SK-N-DZ (cell line): ENCODE data around the gene AADACL3. TPM values are rescaled to one million over a fixed set of nuclear protein-coding genes. Genes with fewer than 3 reads are reported as not detected.
"Not testable (repeated sequence)": the region's sequence is repeated elsewhere in the genome, so short reads cannot be mapped to it uniquely, and the experiment has no call there.

Experiments used
- DNase-seq: peaks from one replicate; pipeline ENCODE4 v3.0.0-alpha.2; 2015; ENCODE audit warnings: low spot score
- polyA plus RNA-seq, 2 experiments: library from polyadenylated mRNA; depleted of rRNA; stranded (reverse); fragments of >200 nt; gene quantifications; 2 replicates each; pipeline ENCODE4 v1.2.3, GENCODE V29; 2014

AADACL3 gene
- not detected in 2 replicates for polyA plus RNA-seq (2014; cell fraction: cytosol; rRNA removed)
- polyA plus RNA-seq (2014; cell fraction: nucleus; rRNA removed): not detected in 2 replicates

GRCh38 chr1:12715896-12716437 is at the start of gene AADACL3:
AADACL3 (plus strand) TSS chr1:12716110; CDS start chr1:12716177, 67 bp downstream.
- no peak for DNase-seq

GRCh38 chr1:12666141-12666735 is 49.7 kb upstream of the AADACL3 start:
- DNase-seq: no peak

- no peak for DNase-seq
Measured at GRCh38 chr1:12669529-12670068, 46.3 kb upstream of the AADACL3 start.

- DNase-seq: no peak
Measured at GRCh38 chr1:12674358-12674757, 41.6 kb upstream of the AADACL3 start.

GRCh38 chr1:12676122-12676521 is 39.8 kb upstream of the AADACL3 start:
- not testable (repeated sequence) for DNase-seq

- no peak for DNase-seq
Measured at GRCh38 chr1:12677565-12677964, 38.3 kb upstream of the AADACL3 start.

- DNase-seq: no peak
Measured at GRCh38 chr1:12678350-12678749, 37.6 kb upstream of the AADACL3 start.

- DNase-seq: no peak
Measured at GRCh38 chr1:12678820-12679219, 37.1 kb upstream of the AADACL3 start.

GRCh38 chr1:12690156-12690555 is 25.8 kb upstream of the AADACL3 start:
- DNase-seq: no peak

- no peak for DNase-seq
Measured at GRCh38 chr1:12692967-12693782, 22.7 kb upstream of the AADACL3 start.

- DNase-seq: no peak
Measured at GRCh38 chr1:12696658-12697057, 19.3 kb upstream of the AADACL3 start.

- no peak for DNase-seq
Measured at GRCh38 chr1:12697397-12697796, 18.5 kb upstream of the AADACL3 start.

- DNase-seq: no peak
Measured at GRCh38 chr1:12703821-12704451, 12.0 kb upstream of the AADACL3 start.

- no peak for DNase-seq
Measured at GRCh38 chr1:12706061-12706460, 9.8 kb upstream of the AADACL3 start.

- no peak for DNase-seq
Measured at GRCh38 chr1:12708396-12709090, 7.4 kb upstream of the AADACL3 start.

GRCh38 chr1:12709091-12709491 is 6.8 kb upstream of the AADACL3 start:
- no peak for DNase-seq

GRCh38 chr1:12709696-12710095 is 6.2 kb upstream of the AADACL3 start:
- DNase-seq: no peak

- DNase-seq: no peak
Measured at GRCh38 chr1:12711536-12711935, 4.4 kb upstream of the AADACL3 start.

- no peak for DNase-seq
Measured at GRCh38 chr1:12712076-12712475, 3.8 kb upstream of the AADACL3 start.

- DNase-seq: no peak
Measured at GRCh38 chr1:12712929-12713328, 3.0 kb upstream of the AADACL3 start.

GRCh38 chr1:12713651-12714050 is 2.3 kb upstream of the AADACL3 start:
- DNase-seq: not testable (repeated sequence)
